SH-SY5Y (cell line): Measurements from ENCODE around the gene RSPH6A.

ENCODE experiments used
- GATA2 ChIP-seq: IDR thresholded peaks from 2 replicates; pipeline ENCODE4 v1.6.1; 2011; ENCODE audit warnings: mild to moderate bottlenecking, low read depth, low read length
- GATA3 ChIP-seq: IDR thresholded peaks from 2 replicates; pipeline ENCODE4 v1.6.1; 2011; ENCODE audit warnings: low read depth, mild to moderate bottlenecking, low read length, moderate library complexity

GRCh38 chr19:45767881-45768654 is 47.0 kb downstream of the RSPH6A start:
- TF ChIP-seq GATA3, result no peak
- TF ChIP-seq GATA2, result no peak
